Cardiac fibroblast (primary cell): ENCODE data around the gene AKAP13.

Experiments used
- DNase-seq, 2 donors: peaks; one replicate each; pipeline versions ENCODE4 v3.0.0 to v3.0.0-alpha.2; 2010; ENCODE audit warnings: low read depth in 2 of 2
- H3K4me3 ChIP-seq, 2 donors: replicated peaks in 1 of 2; 1 replicate in 1 of 2; 2 replicates in 1 of 2; pipeline ENCODE4 v1.5.1; 2011; ENCODE audit warnings: low read depth in 2 of 2, low read length in 2 of 2, mild to moderate bottlenecking in 2 of 2, moderate library complexity in 1 of 2
- TF ChIP-seq, protein P1 (sequence below): IDR thresholded peaks from one replicate; pipeline ENCODE4 v1.5.1; 2011; ENCODE audit warnings: low read depth, mild to moderate bottlenecking, low read length, inconsistent platforms

Gene AKAP13

GRCh38 chr15:85614059-85614458 lies 233.7 kb downstream of the AKAP13 start:
- H3K4me3 ChIP-seq: no peak overlapping the region
- TF ChIP-seq, protein P1, sequence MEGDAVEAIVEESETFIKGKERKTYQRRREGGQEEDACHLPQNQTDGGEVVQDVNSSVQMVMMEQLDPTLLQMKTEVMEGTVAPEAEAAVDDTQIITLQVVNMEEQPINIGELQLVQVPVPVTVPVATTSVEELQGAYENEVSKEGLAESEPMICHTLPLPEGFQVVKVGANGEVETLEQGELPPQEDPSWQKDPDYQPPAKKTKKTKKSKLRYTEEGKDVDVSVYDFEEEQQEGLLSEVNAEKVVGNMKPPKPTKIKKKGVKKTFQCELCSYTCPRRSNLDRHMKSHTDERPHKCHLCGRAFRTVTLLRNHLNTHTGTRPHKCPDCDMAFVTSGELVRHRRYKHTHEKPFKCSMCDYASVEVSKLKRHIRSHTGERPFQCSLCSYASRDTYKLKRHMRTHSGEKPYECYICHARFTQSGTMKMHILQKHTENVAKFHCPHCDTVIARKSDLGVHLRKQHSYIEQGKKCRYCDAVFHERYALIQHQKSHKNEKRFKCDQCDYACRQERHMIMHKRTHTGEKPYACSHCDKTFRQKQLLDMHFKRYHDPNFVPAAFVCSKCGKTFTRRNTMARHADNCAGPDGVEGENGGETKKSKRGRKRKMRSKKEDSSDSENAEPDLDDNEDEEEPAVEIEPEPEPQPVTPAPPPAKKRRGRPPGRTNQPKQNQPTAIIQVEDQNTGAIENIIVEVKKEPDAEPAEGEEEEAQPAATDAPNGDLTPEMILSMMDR: no peak
- peak in 1 of 2 donors; percentile 54 for DNase-seq

DNA sequence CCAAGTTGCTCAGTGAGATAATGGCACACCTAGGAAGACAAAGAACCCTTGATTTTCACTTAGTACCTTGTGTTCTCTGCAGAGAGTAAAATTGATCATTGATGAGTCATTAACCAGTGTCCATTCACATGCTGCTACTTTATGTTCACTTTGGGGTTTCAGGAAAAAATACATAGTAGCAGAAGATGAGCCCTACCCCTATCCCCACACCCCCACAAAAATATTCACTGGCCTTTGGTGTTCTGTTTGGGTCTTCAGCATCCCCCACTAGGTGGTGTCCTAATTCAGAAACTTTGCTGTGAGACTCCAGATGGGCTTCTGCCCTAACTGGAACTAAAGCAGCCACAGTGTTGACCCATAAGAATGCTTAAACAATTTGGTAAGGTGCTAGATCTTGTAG lies 235.5 kb downstream of the AKAP13 start:
- H3K4me3 ChIP-seq: no peak overlapping the region
- TF ChIP-seq, protein P1: peak; percentile 55
- peak; percentile 66 to 78 for DNase-seq

GRCh38 chr15:85616549-85617110 lies 236.2 kb downstream of the AKAP13 start:
- DNase-seq: peak in 1 of 2 donors; percentile 41
- H3K4me3 ChIP-seq: no peak overlapping the region
- TF ChIP-seq, protein P1: no peak

DNA sequence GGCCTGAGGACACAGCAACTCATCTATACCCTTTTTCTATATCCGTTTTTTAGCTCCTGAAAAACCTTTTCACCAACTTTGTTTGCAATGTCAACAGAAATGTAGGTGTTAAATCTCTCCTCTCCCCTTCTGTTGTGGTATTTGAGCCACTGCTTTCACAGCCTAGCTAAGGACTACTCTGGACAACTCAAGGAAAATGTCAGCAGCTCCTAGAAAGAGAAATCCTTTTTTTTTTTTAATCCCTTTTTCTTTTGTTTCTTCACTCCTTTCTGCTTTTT lies 237.8 kb downstream of the AKAP13 start:
- H3K4me3 ChIP-seq: peak overlapping the region in 1 of 2 donors; percentile 62
- TF ChIP-seq, protein P1: no peak
- no peak for DNase-seq

- TF ChIP-seq, protein P1: no peak
- peak overlapping the region; percentile 54 to 62 for H3K4me3 ChIP-seq
- DNase-seq: peak; percentile 98
Measured at GRCh38 chr15:85618956-85619491, 238.6 kb downstream of the AKAP13 start.

DNA sequence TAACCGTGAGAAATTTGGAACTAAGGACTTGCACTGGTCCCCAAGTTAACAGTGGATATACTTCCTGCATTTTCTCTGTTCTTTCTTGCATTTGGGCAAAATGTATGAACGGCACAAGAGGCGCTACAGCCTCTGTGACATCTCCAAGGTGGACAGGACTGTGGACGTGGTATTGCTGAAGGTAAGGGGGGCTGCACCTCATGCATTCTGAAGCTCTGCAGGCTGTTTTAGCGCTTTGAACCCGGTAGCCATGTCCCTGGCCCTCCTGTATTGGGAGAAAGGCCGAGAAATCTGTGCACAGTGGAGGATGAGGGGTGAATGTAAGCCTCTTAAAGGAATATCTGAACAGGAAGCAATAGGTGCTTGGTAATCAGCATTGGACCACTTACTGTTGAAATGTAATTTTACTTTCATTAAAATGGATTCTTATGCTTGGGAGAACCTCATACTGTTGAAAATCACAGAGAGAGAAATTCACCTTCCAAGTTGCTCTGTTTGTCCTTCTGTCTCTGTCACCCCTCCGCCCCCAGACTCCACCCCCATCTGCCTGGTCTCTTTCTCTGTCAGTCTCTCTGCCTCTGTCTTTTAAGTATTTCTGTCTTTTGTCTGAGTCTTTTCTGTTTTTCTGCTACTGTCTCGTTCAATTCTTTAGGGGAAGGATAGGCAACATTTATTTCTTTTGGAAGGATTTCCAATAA lies 239.7 kb downstream of the AKAP13 start:
- TF ChIP-seq, protein P1: no peak
- peak overlapping the region; percentile 54 to 62 for H3K4me3 ChIP-seq
- peak; percentile 27 to 34 for DNase-seq
